ENCODE data around the gene OR2H2.
A peak's percentile ranks its signal among the peaks of the same experiment; 100 is the strongest.

Gene OR2H2

DNA sequence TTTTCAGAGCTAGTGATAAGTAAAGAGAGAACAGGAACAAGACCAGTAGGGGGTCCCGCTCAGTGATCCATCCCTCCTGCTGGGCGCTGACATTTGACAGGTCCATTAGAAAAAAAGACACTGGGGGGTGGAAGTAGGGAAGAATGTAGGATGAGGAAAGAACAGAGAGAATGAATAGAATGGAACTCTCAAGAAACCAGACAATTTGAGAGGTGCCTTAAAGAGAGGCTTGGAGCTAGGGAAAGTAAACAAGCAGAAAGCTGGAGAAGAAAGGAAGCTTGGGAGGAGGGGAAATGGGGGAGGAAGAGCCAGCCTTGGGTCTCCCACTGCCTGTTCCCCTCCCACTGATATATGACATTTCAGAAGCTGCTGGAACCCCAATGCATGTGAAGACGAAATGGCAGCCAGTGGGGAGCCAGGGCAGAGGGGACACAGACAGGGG lies 39.6 kb downstream of the OR2H2 start:
- Histone ChIP-seq H3K36me3 (no peaks in the 10 kb centered on the region), H3K4me3 (ENCODE audit: low read depth, low read length) (no peak overlapping the region), H3K4me1 (peaks cover 3% of the 10 kb centered on the region; the same call in 1 of the 2 replicates), H3K27me3 (peaks cover 2% of the 10 kb centered on the region; the same call in 1 of the 2 replicates), H3K9me3 (no peaks in the 10 kb centered on the region)
- TF ChIP-seq, protein P1, sequence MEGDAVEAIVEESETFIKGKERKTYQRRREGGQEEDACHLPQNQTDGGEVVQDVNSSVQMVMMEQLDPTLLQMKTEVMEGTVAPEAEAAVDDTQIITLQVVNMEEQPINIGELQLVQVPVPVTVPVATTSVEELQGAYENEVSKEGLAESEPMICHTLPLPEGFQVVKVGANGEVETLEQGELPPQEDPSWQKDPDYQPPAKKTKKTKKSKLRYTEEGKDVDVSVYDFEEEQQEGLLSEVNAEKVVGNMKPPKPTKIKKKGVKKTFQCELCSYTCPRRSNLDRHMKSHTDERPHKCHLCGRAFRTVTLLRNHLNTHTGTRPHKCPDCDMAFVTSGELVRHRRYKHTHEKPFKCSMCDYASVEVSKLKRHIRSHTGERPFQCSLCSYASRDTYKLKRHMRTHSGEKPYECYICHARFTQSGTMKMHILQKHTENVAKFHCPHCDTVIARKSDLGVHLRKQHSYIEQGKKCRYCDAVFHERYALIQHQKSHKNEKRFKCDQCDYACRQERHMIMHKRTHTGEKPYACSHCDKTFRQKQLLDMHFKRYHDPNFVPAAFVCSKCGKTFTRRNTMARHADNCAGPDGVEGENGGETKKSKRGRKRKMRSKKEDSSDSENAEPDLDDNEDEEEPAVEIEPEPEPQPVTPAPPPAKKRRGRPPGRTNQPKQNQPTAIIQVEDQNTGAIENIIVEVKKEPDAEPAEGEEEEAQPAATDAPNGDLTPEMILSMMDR (IDR thresholded peaks at IDR 0.05; ENCODE audit: low read depth, low read length), result no peak
- no peak for DNase-seq

GRCh38 chr6:29625337-29625930 lies 40.5 kb downstream of the OR2H2 start:
- H3K9me3 ChIP-seq, result no peaks in the 10 kb centered on the region
- no peak overlapping the region for H3K4me3 ChIP-seq (ENCODE audit: low read depth, low read length)
- H3K27me3 ChIP-seq, result peaks cover 2% of the 10 kb centered on the region; the same call in 1 of the 2 replicates
- DNase-seq, result no peak
- no peaks in the 10 kb centered on the region for H3K36me3 ChIP-seq
- H3K4me1 ChIP-seq, result peaks cover 3% of the 10 kb centered on the region; the same call in 1 of the 2 replicates
- TF ChIP-seq, protein P1 (IDR thresholded peaks at IDR 0.05; ENCODE audit: low read depth, low read length), result no peak

DNA sequence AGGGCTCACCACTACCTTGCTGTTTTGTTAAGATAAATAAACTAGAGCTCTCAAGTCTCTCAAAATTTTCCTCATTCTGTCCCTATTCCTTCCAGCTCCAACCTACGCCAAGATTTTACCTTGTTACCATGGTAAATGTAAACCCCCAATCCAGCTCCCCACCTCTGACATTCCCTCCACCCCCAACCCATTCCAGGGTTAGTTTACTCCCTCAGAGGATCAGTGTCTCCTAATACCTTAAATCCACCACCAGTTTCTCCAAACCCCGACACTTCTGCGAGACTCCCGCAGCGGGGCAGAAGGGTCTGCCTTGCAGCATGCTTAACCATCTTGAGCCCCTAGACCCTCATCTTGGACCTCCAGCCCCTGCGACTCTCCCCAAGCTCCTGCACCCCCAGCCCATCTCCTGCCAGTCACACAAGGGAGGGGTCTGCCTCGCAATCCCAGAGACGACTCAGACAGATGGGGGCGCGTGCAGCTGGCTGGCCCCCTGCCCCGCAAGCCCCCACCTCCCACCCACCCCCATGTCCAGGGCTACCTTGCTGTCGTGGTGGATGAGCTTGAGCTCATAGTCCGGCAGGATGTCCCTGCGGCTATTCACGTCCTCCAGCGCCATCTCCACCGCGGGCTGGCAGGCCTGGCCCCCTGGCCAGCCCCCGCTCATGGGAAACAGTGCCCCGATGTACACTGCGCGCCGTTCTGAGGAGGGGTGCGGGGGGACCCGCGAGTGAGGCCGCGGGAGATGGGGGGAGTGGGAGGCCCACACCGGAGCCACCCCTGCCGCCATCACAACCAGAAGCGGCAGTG lies 42.2 kb downstream of the OR2H2 start:
- TF ChIP-seq, protein P1 (IDR thresholded peaks at IDR 0.05; ENCODE audit: low read depth, low read length), result no peak
- no peaks in the 10 kb centered on the region for H3K36me3 ChIP-seq
- peaks cover 3% of the 10 kb centered on the region; the same call in 1 of the 2 replicates for H3K4me1 ChIP-seq
- H3K4me3 ChIP-seq (ENCODE audit: low read depth, low read length), result peak overlapping the region; percentile 56
- DNase-seq, result no peak
- peaks cover 2% of the 10 kb centered on the region; the same call in 1 of the 2 replicates for H3K27me3 ChIP-seq
- no peaks in the 10 kb centered on the region for H3K9me3 ChIP-seq

- peak; percentile 88 for DNase-seq
- H3K36me3 ChIP-seq, result no peaks in the 10 kb centered on the region
- peak overlapping the region; percentile 73 for H3K4me3 ChIP-seq (ENCODE audit: low read depth, low read length)
- TF ChIP-seq, protein P1 (IDR thresholded peaks at IDR 0.05; ENCODE audit: low read depth, low read length), result no peak
- H3K4me1 ChIP-seq, result peaks cover 3% of the 10 kb centered on the region; the same call in 1 of the 2 replicates
- peaks cover 2% of the 10 kb centered on the region; the same call in 1 of the 2 replicates for H3K27me3 ChIP-seq
- no peaks in the 10 kb centered on the region for H3K9me3 ChIP-seq
Observed at GRCh38 chr6:29627755-29628418, 43.0 kb downstream of the OR2H2 start.

DNA sequence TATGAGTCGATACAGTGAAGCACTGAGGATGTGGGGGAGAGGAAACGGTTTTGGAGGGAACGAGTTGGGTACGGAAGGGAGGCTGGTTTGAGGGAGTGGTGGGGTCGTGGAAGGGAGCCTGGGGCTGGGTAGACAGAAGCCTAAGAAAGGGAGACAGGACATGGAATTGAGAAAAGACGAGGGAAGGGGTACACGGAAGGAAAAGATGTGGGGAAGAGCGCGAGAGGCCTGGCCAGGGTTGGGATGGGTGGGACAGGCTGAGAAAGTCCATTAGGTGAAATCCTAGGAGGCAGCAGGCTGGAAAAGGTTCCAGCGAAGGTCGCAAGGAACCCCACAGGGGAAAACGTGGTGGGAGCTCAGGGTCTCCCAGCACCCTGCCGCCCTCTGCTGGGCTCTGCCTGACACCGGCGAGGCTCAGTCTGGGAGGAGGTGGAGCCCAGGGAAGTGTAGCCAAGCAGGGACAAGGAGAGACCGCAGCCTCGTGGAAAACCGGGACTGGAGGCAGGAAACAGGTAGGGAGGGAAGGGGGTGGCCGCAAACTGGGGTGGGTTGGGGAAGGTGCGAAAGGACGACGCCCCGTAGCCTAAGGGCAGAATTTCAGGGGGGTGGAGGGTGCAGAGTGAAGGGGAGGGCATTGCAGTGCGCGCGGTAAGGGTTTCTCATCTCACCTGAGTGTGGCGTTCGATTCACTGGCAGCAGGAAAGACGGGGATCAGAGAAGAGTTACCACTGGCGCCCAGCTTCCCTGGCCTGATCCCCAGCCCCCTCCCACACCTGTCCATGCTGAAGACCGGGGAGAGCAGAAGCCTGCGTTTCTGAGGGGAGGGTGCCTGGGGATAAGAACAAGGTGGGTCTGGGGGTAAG lies 43.7 kb downstream of the OR2H2 start:
- peak; percentile 94 for DNase-seq
- Histone ChIP-seq H3K9me3 (no peaks in the 10 kb centered on the region), H3K4me1 (peaks cover 3% of the 10 kb centered on the region; the same call in 1 of the 2 replicates), H3K27me3 (peaks cover 2% of the 10 kb centered on the region; the same call in 1 of the 2 replicates), H3K4me3 (ENCODE audit: low read depth, low read length) (peak overlapping the region; percentile 73), H3K36me3 (no peaks in the 10 kb centered on the region)
- TF ChIP-seq, protein P1 (IDR thresholded peaks at IDR 0.05; ENCODE audit: low read depth, low read length), result peak; percentile 66

Measured in BE2C (cell line).